ENCODE measurements around the gene SHMT2. TPM values are rescaled to one million over a fixed set of nuclear protein-coding genes. Genes with fewer than 3 reads are reported as not detected.

The SHMT2 gene
- total RNA-seq, 1 donor from 2014 or later, result 178 TPM

DNA sequence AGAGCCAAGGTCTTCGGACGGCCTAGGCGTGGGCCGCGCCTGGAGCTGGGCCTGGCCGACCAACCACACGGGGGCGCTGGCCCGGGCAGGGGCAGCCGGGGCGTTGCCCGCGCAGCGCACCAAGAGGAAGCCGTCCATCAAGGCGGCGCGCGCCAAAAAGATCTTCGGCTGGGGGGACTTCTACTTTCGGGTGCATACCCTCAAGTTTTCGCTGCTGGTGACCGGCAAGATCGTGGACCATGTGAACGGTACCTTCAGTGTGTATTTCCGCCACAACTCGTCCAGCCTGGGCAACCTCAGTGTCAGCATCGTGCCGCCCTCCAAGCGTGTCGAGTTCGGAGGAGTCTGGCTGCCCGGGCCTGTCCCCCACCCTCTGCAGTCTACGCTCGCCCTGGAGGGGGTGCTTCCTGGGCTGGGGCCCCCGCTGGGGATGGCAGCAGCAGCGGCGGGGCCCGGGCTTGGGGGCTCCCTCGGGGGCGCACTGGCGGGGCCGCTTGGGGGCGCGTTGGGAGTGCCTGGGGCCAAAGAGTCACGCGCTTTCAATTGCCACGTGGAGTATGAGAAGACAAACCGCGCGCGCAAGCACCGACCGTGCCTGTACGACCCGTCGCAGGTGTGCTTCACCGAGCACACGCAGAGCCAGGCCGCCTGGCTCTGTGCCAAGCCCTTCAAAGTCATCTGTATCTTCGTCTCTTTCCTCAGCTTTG lies 4.4 kb upstream of the SHMT2 start:
- intact Hi-C loops (cut with micrococcal nuclease), result loop anchor here (1.0 kb wide), 2 partner anchors 10 to 14 kb away; no protein-coding TSS in a partner anchor

DNA sequence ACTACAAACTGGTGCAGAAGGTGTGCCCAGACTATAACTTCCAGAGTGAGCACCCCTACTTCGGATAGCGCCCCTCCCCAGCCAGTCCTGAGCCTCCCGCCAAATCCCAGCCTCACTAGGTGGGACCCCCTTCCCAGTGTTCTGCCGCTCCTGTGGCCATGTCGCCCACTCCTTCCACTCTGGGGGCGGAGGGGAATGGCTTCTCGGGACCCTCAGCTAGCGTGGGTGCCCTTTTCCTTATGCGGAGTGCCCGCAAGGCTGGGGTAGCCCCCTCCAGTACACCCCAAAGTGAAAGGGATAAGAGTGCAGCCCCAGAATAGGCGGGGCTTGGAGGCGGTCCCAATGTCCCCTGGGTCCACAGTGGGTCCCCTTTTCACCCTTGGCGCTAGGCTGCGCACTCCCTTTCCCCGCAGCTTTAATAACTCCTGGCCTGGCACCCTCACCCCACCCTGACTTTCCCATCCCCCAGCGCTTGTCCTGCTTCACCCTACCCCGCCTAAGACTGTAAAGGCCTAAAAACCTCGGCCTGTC lies 3.8 kb upstream of the SHMT2 start:
- intact Hi-C loops (cut with micrococcal nuclease), result loop anchor here (1.0 kb wide), 1 partner anchor 14 kb away; no protein-coding TSS in a partner anchor

DNA sequence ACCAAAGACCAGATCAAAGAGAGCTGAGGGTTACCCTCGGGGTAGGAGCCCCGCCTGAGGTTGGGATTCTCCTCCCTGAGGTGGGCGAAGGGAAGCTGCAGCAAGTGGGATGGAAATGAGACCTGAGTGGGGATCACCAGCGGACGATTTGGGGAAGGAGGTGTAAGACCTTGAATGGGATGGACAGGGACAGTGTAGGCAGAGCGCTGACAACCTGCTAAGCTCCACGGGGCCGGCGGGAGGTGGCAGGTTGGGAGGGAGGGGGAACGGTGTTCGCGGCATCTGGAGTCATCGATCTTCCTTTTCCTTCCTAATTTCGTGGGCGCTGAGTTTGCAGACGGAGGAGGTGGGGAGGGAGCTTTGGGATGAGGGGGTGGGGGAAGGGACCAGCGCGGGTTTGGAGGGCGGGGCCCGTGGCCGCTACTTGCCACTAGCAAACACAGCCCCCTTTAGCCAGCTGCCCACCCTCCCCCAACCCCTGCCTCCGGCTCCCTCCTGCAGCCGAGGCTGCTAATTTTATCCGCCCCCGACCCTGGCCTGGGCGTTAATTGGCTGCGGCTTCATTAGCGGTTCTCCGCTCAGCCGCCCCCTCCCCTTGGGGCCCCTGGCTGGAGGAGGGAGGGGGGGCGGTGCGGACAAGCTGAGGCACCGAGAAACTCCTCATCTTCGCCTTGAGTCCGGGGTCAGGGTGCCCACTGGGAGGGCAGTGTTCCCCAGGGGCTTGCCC lies 2.8 kb upstream of the SHMT2 start:
- intact Hi-C loops (cut with micrococcal nuclease), result no loop called here

DNA sequence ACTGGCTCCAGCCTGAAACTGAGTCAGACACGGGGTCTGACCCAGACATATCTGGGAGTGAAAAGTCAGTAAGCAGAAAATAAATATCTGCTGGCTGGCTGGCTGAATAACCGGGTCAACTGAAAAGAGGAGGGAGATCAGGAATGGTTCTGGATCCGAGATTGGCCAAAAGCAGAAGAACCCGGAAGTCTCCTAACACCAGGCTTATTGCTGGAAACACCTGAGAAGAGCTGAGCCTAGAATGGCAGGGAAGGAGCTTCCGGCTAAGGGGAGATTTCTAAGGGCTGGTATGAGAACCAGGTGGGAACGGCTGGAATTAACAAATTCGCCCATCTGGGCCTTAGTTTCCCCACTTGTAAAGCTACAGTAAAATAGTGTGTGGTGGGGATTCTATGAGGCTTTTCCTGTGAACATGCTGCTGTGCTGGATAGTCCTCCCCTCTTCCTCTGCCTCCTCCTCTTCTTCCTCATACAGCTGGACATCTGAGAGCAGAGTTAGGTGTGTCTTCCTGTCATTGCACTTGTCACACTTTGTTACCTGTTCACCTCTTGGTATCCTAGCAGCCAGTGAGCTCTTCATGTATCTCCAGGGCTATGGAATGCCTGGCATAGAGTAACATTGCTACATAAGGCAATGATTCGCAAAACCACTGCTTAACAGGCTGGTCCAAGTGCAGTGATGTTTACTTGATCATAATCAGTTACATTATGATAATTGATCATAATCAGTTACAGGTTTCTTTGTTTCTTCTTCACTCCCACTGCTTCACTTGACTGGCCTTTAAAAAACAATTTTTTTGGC lies 2.0 kb upstream of the SHMT2 start:
- intact Hi-C loops (cut with micrococcal nuclease), result loop anchor here (2.0 kb wide), 1 partner anchor 13 kb away; no protein-coding TSS in a partner anchor

DNA sequence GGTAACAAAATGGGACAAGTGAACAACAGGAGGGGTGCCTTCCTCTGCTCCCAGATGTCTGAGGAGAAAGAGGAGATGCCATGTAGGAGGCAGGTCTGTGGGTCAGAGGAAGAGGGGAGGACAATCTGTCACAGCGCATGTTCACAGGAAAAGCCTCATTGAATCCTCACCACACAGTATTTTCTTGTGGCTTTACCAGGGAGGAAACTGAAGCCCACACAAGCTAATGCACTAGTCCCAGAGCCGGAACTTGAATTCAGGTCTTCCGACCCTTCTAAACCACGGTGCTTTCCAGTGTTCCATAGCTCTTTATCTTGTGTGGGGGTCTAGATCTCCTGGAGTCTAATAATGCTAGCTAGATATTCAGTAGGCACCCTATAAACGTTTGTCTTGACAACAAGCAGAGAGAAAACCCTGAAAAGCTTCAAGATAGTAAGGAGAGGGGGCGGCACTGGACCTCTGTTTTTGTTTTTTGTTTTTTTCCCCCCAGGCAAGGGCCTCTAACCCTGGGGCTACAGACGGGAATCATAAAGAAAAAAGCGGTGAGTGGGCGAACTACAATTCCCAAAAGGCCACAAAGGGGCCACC lies 371 bp upstream of the SHMT2 start:
- intact Hi-C loops (cut with micrococcal nuclease), result loop anchor here (1.0 to 2.0 kb wide), 2 partner anchors 10 to 14 kb away; no protein-coding TSS in a partner anchor

DNA sequence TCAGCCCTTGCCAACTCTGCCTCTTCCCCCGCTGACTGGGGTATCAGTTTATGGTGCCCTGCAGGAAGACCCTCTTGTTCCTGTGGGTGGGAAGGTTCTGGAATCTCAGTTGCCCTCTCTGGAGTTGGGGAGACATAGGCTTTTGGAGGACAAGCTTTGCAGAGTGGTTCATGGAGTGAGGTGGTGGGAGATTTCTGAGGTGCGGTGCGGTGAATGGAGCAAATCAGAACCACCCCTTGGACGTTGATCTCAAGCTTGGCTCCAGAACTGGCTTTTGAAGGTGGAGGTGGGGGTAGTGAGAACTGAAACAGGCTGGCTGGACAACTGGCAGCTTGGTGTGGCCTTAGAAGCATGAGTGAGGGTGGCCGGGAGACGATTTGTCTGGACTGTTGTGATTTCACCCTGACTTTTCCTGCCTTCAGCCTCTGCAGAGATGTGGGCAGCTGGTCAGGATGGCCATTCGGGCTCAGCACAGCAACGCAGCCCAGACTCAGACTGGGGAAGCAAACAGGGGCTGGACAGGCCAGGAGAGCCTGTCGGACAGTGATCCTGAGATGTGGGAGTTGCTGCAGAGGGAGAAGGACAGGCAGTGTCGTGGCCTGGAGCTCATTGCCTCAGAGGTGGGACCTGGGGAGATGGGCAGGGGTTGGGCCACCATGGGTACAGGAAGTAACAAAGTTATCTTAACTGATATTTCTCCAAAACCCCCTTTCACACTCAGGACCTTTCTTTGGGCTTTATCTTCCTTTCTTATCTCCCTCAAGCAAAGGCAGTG lies 1.1 kb downstream of the SHMT2 start:
- intact Hi-C loops (cut with micrococcal nuclease), result no loop called here

DNA sequence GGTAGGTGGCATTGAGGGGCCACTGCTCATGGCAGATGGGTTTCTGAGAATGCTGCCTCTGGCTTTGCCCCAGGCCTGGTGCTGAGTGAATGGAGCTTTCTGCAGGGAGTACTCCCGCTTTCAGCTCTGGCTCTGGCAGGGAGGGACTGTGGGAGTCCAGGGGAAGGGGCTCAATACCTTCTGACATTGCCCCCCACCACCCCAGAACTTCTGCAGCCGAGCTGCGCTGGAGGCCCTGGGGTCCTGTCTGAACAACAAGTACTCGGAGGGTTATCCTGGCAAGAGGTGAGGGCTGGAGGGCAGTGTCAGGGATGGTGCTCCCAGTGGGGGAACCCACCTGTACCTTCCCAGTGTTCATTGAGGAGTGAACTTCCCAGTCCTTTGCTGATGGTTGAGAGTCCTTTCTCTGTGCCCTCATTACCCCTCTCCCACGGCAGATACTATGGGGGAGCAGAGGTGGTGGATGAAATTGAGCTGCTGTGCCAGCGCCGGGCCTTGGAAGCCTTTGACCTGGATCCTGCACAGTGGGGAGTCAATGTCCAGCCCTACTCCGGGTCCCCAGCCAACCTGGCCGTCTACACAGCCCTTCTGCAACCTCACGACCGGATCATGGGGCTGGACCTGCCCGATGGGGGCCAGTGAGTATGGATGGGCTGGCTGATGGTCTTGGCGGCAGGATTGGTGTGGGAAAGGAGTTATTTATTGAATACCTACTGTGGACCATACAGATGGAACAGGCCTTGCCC lies 1.9 kb downstream of the SHMT2 start:
- intact Hi-C loops (cut with micrococcal nuclease), result no loop called here

DNA sequence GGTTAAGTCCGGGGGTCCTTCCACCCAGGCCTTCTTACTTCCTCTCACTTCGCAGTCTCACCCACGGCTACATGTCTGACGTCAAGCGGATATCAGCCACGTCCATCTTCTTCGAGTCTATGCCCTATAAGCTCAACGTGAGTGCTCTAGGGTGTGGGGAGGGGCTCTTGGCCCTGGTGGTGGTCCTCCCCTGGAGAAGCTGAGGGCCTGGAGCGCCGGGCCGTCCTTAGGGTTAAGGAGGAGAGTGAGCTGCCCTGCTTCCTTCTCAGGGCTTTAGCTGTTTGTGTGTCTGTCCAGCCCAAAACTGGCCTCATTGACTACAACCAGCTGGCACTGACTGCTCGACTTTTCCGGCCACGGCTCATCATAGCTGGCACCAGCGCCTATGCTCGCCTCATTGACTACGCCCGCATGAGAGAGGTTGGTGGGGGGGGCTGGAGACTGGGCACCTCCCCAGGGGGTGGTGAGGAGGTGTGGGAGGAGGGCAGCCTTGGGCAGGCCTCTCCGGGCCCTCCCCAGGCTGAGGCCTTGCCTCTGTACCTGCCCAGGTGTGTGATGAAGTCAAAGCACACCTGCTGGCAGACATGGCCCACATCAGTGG lies 2.7 kb downstream of the SHMT2 start:
- intact Hi-C loops (cut with micrococcal nuclease), result no loop called here

DNA sequence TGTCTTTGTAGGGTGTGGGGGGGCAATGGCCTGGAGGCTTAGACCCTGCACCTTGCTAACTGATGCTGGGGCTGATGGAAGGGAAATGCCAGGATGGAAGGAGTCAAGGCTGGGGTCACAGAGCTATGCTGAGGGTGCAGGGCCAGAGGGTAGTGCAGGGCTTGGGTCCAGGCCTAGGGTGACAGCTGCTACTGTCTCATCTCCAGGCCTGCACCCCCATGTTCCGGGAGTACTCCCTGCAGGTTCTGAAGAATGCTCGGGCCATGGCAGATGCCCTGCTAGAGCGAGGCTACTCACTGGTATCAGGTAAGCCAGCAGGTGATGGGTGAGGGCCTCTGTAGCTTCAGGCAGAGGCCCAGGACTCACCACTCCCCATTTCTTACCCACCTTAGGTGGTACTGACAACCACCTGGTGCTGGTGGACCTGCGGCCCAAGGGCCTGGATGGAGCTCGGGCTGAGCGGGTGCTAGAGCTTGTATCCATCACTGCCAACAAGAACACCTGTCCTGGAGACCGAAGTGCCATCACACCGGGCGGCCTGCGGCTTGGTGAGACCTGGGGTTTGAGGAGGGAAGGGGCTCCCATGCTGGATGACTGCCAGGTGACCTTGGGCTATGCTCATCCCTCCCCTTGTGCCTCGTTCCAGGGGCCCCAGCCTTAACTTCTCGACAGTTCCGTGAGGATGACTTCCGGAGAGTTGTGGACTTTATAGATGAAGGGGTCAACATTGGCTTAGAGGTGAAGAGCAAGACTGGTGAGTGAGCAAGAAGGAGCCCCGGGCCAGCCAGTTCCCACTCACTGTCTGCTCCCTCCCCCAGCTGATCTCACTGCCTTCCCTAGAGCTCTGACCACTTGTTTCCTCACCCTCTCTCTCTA lies 4.1 kb downstream of the SHMT2 start:
- intact Hi-C loops (cut with micrococcal nuclease), result no loop called here

DNA sequence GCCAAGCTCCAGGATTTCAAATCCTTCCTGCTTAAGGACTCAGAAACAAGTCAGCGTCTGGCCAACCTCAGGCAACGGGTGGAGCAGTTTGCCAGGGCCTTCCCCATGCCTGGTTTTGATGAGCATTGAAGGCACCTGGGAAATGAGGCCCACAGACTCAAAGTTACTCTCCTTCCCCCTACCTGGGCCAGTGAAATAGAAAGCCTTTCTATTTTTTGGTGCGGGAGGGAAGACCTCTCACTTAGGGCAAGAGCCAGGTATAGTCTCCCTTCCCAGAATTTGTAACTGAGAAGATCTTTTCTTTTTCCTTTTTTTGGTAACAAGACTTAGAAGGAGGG lies 4.7 kb downstream of the SHMT2 start:
- intact Hi-C loops (cut with micrococcal nuclease), result no loop called here

DNA sequence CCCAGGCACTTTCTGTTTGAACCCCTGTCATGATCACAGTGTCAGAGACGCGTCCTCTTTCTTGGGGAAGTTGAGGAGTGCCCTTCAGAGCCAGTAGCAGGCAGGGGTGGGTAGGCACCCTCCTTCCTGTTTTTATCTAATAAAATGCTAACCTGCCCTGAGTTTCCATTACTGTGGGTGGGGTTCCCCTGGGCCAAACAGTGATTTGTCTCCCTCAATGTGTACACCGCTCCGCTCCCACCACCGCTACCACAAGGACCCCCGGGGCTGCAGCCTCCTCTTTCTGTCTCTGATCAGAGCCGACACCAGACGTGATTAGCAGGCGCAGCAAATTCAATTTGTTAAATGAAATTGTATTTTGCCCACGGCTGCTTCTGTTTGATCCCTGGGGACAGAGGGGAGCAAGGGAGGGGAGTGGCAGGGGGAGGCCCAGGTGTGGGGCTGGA lies 5.1 kb downstream of the SHMT2 start:
- intact Hi-C loops (cut with micrococcal nuclease), result no loop called here

DNA sequence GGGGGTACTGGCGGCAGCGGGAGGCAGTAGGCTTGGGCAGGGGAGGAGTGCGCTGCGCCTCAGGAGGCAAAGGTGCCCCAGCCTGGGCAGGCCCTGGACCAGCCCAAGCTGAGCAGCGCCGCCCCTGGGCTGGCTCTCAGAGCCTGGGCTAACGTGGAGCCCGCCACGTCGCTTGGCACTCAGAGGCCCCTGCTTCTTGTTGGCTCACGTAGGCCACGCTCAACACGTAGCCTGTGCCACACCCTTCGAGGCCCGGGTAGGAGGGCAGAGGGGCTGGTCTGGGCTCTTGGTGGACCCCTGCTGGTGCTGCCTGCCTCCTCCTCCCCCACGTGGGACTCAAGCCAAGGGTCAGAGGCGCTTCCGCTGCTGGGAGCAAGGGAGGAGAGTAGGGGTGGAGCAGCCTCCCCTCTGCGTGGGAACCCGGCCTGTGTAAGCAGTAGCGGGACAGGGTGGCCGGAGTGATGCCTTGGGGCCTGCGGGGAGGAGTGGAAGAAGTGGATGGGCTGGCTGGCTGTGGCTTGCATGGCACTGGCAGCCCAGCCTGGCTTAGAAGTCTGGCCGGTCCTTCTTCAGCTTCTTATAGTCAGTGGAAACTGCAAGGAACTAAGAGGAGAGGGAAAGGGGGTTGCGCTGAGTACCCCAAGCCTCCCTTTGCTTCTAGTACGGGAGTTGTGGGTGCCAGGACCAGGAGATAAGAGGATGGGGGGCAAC lies 5.7 kb downstream of the SHMT2 start:
- intact Hi-C loops (cut with micrococcal nuclease), result no loop called here

DNA sequence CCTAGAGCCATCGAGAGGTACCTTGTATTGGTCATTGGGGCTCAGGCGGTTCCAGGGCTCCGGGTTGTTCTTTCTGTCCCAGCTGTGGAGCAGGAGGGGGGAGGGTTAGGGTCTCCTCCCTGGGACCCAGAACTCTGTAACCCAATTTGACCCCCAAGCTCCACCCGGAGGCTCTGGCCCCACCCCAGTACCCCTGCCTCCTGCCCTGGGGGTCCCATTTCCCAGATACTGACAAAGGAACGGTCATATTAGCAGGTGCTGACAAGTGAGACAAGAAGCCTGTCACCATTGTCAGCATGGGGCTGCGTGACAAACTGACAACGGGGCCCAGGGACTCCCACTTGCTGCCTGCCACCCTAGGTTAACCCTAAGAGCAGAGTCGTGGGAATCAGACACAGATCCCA lies 6.2 kb downstream of the SHMT2 start:
- intact Hi-C loops (cut with micrococcal nuclease), result no loop called here

DNA sequence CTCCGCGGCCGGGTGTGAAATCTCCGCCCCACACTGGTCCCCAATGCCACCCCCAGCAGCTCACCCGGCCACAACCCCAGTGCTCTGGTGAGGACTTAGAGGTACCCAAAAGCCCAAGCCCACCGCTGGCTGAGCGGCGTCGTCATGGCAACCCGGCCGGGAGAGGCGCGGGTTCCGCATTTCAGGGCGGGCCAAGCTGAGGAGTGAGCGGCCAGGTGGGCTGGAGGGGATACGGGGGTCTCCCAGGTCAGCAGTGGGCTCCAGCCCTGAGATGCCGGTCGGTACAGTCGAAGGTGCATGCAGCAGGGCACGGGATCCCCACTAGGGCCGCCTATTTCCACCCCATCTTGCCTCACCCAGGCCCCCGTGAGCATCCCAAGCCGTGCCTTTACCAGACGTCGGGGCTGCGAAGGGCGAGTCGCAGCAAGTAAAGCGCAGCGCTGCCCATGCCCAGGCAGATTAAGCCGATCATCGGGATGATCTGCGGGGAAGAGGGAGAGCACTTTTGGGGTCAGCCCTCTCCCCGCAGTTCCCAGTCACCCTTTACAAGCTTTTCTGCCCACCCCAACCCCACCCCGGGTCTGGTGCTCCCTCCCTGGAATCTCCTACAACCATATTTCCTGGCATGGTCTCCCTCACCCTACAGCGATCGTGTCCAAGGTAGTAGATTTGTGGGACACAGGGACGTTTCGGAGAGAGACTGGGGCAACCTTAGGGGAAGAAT lies 6.9 kb downstream of the SHMT2 start:
- intact Hi-C loops (cut with micrococcal nuclease), result no loop called here

DNA sequence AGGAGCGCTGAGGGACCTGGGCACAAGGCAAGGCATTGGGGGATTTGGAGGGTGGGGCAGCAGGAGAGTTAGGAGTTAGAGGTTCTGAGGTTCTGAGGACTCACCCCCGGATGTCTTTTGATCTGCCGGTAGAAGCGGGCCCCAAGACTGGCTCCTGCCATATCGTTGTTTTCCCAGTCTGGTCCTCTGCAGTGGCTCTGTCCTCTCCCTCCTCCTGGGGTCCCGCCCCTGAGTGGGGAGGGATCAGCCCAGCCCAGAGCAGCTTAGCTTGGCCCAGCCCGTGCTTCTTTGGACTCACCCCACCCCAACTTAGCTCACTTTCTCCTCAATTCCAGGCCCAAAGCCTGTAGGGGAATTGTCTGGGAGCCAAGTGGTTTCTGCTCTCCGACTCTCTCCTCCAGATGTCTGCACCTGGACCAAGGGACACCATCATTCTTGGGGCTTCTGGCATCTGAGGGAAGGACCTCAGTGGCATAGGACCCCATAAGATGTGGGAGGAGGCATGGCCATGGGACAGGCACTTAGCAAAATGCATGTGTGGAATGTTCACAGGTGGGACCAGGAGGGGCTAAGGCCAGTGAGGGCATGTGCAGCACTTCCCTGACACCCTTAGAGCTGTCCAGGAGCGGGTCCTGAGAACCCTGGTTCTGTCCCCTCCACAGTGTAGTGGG lies 7.5 kb downstream of the SHMT2 start:
- intact Hi-C loops (cut with micrococcal nuclease), result no loop called here

DNA sequence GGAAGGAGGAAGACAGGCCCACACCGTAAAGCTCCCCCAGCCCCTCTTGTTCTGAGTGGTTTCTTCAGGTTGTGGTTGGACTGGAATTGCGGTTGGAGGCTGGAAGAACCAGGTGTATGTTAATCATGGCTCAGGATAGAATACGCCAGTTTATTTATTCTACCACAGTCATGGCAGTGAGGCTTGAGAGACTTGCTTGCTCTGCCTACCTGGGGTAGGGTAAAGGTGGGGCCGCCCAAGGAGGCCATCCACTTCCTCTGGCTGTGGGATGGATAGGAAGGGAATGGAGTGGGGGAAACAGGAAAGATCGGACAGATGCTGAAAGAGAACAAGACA lies 8.1 kb downstream of the SHMT2 start:
- intact Hi-C loops (cut with micrococcal nuclease), result no loop called here

Data from T-helper 2 cell treated with Interferon-gamma antibody and Interleukin-4, amounts not matched to agents 100 ng/mL and 5 ng/mL, for 36 hours (primary cell).